Left forelimb (tissue), 1 donor: ENCODE data around the gene PKP1.

Experiments
- DNase-seq: peaks from one replicate; pipeline ENCODE4 v3.0.0-alpha.2; 2018; ENCODE audit warnings: low spot score

The PKP1 gene

GRCh38 chr1:201353186-201353940 is 70.1 kb downstream of the PKP1 start:
- DNase-seq = no peak

- no peak for DNase-seq
Measured at GRCh38 chr1:201354151-201354900, 71.0 kb downstream of the PKP1 start.

- no peak for DNase-seq
Measured at GRCh38 chr1:201354901-201355295, 71.6 kb downstream of the PKP1 start.

GRCh38 chr1:201355471-201355870 is 72.2 kb downstream of the PKP1 start:
- DNase-seq = no peak

GRCh38 chr1:201356236-201356635 is 72.9 kb downstream of the PKP1 start:
- no peak for DNase-seq

GRCh38 chr1:201356701-201357100 is 73.4 kb downstream of the PKP1 start:
- DNase-seq = no peak

- no peak for DNase-seq
Measured at GRCh38 chr1:201357211-201357610, 73.9 kb downstream of the PKP1 start.

- DNase-seq = no peak
Measured at GRCh38 chr1:201357636-201358348, 74.5 kb downstream of the PKP1 start.

- no peak for DNase-seq
Measured at GRCh38 chr1:201358596-201358995, 75.3 kb downstream of the PKP1 start.

GRCh38 chr1:201359031-201359872 is 75.9 kb downstream of the PKP1 start:
- no peak for DNase-seq

GRCh38 chr1:201359873-201360210 is 76.5 kb downstream of the PKP1 start:
- DNase-seq = no peak

- DNase-seq = no peak
Measured at GRCh38 chr1:201360486-201360885, 77.2 kb downstream of the PKP1 start.

- no peak for DNase-seq
Measured at GRCh38 chr1:201360901-201361651, 77.8 kb downstream of the PKP1 start.

- DNase-seq = no peak
Measured at GRCh38 chr1:201361652-201362504, 78.6 kb downstream of the PKP1 start.

GRCh38 chr1:201362906-201363305 is 79.6 kb downstream of the PKP1 start:
- DNase-seq = no peak

- DNase-seq = no peak
Measured at GRCh38 chr1:201363467-201363866, 80.2 kb downstream of the PKP1 start.

GRCh38 chr1:201364808-201365105 is 81.5 kb downstream of the PKP1 start:
- DNase-seq = no peak

- no peak for DNase-seq
Measured at GRCh38 chr1:201365251-201365650, 81.9 kb downstream of the PKP1 start.

GRCh38 chr1:201366696-201367095 is 83.4 kb downstream of the PKP1 start:
- DNase-seq = no peak

GRCh38 chr1:201369209-201369608 is 85.9 kb downstream of the PKP1 start:
- DNase-seq = no peak

GRCh38 chr1:201370500-201370899 is 87.2 kb downstream of the PKP1 start:
- DNase-seq = no peak
